Chondrocyte (in vitro differentiated cells): ENCODE measurements around the gene RECQL5. TPM values are rescaled to one million over a fixed set of nuclear protein-coding genes. Genes with fewer than 3 reads are reported as not detected.

Experiments
- DNase-seq: peaks from one replicate; pipeline ENCODE4 v3.0.0; 2021; ENCODE audit warnings: mixed read lengths, low spot score
- H3K27ac Mint-ChIP-seq: one replicate; pipeline ENCODE4 v1.8.0; 2021; ENCODE audit warnings: mild to moderate bottlenecking, moderate library complexity, mixed read lengths; ENCODE audit not compliant: unreplicated experiment
- H3K27me3 Mint-ChIP-seq: 2 replicates; pipeline ENCODE4 v1.8.0; 2021; ENCODE audit warnings: low read depth, mixed read lengths
- H3K36me3 Mint-ChIP-seq: 2 replicates; pipeline ENCODE4 v1.8.0; 2021; ENCODE audit warnings: low read depth, mixed read lengths
- H3K4me1 Mint-ChIP-seq: 2 replicates; pipeline ENCODE4 v1.8.0; 2021; ENCODE audit warnings: low read depth, mild to moderate bottlenecking, mixed read lengths
- H3K4me3 Mint-ChIP-seq: one replicate; pipeline ENCODE4 v1.8.0; 2021; ENCODE audit warnings: mild to moderate bottlenecking, moderate library complexity, mixed read lengths; ENCODE audit not compliant: unreplicated experiment
- H3K9me3 Mint-ChIP-seq: 2 replicates; pipeline ENCODE4 v1.8.0; 2021; ENCODE audit warnings: low read depth, mixed read lengths
- CTCF ChIP-seq: fragments of 200-600 bp; sonication (generic); IDR thresholded peaks from 2 replicates; pipeline ENCODE4 v1.5.0; 2021; ENCODE audit warnings: antibody characterized with exemption, mild to moderate bottlenecking, moderate library complexity
- total RNA-seq: library from RNA; stranded (reverse); gene quantifications from 3 replicates; pipeline ENCODE4 v1.2.1, GENCODE V29; 2021

RECQL5 gene
- total RNA-seq, 1 donor from 2014 or later, result 20.4 TPM

GRCh38 chr17:75607086-75607485 lies 59.9 kb downstream of the RECQL5 start:
- Mint-ChIP-seq H3K27ac (no peak overlapping the region), H3K27me3 (no peaks in the 10 kb centered on the region)

GRCh38 chr17:75605790-75606189 lies 61.2 kb downstream of the RECQL5 start:
- Mint-ChIP-seq H3K4me1 (no peaks in the 10 kb centered on the region), H3K27ac (no peak overlapping the region), H3K9me3 (no peaks in the 10 kb centered on the region), H3K27me3 (no peaks in the 10 kb centered on the region), H3K36me3 (no peaks in the 10 kb centered on the region), H3K4me3 (no peak overlapping the region)
- no peak for DNase-seq
- TF ChIP-seq CTCF, result no peak

More at GRCh38 chr17:75607086-75607485, 59.9 kb downstream of the RECQL5 start:
- no peak for TF ChIP-seq CTCF
- no peaks in the 10 kb centered on the region for H3K36me3 Mint-ChIP-seq
- H3K4me1 Mint-ChIP-seq, result no peaks in the 10 kb centered on the region
- no peak for DNase-seq
- no peaks in the 10 kb centered on the region for H3K9me3 Mint-ChIP-seq
- H3K4me3 Mint-ChIP-seq, result no peak overlapping the region

- DNase-seq, result no peak
- H3K27me3 Mint-ChIP-seq, result no peaks in the 10 kb centered on the region
- no peaks in the 10 kb centered on the region for H3K4me1 Mint-ChIP-seq
- no peaks in the 10 kb centered on the region for H3K9me3 Mint-ChIP-seq
- H3K4me3 Mint-ChIP-seq, result no peak overlapping the region
- H3K27ac Mint-ChIP-seq, result no peak overlapping the region
- no peak for TF ChIP-seq CTCF
- no peaks in the 10 kb centered on the region for H3K36me3 Mint-ChIP-seq
Observed at GRCh38 chr17:75604034-75604695, 62.8 kb downstream of the RECQL5 start.

- TF ChIP-seq CTCF, result no peak
- Mint-ChIP-seq H3K36me3 (no peaks in the 10 kb centered on the region), H3K9me3 (no peaks in the 10 kb centered on the region), H3K4me1 (no peaks in the 10 kb centered on the region), H3K4me3 (no peak overlapping the region), H3K27me3 (no peaks in the 10 kb centered on the region), H3K27ac (no peak overlapping the region)
- no peak for DNase-seq
Observed at GRCh38 chr17:75603123-75603522, 63.8 kb downstream of the RECQL5 start.

GRCh38 chr17:75602644-75603043 lies 64.3 kb downstream of the RECQL5 start:
- no peak for TF ChIP-seq CTCF
- H3K4me1 Mint-ChIP-seq, result no peaks in the 10 kb centered on the region
- H3K9me3 Mint-ChIP-seq, result no peaks in the 10 kb centered on the region
- no peaks in the 10 kb centered on the region for H3K27me3 Mint-ChIP-seq
- H3K36me3 Mint-ChIP-seq, result no peaks in the 10 kb centered on the region
- DNase-seq, result peak; percentile 90
- H3K27ac Mint-ChIP-seq, result no peak overlapping the region
- no peak overlapping the region for H3K4me3 Mint-ChIP-seq
